Caki2 (cell line): ENCODE data around the gene PPP1R9A. TPM values are rescaled to one million over a fixed set of nuclear protein-coding genes. Genes with fewer than 3 reads are reported as not detected.
A peak's percentile ranks its signal among the peaks of the same experiment; 100 is the strongest.

Experiments used
- DNase-seq: peaks from one replicate; pipeline ENCODE4 v3.0.0-alpha.2; 2015; ENCODE audit warnings: low read depth
- in situ Hi-C: cut with HindIII; loops from 2 replicates; pipeline ENCODE4 v1.10.0; 2016; ENCODE audit warnings: low sequenced_read_pairs, low pct_unique_long_range_greater_than_20kb, mixed read lengths
- total RNA-seq: library from RNA; depleted of rRNA; stranded (reverse); fragments of >200 nt; shearing (Covaris generic); gene quantifications from 2 replicates; pipeline ENCODE4 v1.2.3, GENCODE V29; 2014; ENCODE audit warnings: low replicate concordance

PPP1R9A gene
- total RNA-seq, 1 experiment from 2014 or later = 10.8 TPM

DNA sequence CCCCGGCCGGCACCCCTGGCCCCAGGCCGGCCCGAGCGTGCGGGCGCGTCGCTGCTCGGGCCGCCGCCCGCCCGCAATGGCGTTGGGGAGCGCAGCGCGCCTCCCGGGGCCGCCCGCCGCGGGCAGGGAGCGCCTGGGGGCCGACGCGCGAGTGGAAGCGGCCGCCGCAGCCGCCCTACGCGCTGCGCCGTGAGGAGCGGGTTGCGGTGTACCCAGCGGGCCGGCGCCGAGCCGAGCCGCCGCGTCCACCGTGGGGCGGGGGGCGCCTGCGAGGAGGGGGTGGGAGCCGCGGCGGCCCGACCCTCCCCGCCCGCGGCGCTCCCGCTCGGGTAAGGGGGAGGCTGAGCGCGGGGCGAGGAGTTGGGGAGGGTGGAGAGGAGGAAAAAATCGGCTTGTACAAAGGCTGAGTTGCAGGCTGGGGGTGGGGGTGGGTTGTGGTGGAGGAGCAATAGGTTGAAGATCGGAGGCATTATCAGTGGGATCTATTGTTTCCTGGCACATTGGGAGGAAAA, 473 bp downstream of the PPP1R9A start:
- in situ Hi-C loops = no loop called here
- no peak for DNase-seq

DNA sequence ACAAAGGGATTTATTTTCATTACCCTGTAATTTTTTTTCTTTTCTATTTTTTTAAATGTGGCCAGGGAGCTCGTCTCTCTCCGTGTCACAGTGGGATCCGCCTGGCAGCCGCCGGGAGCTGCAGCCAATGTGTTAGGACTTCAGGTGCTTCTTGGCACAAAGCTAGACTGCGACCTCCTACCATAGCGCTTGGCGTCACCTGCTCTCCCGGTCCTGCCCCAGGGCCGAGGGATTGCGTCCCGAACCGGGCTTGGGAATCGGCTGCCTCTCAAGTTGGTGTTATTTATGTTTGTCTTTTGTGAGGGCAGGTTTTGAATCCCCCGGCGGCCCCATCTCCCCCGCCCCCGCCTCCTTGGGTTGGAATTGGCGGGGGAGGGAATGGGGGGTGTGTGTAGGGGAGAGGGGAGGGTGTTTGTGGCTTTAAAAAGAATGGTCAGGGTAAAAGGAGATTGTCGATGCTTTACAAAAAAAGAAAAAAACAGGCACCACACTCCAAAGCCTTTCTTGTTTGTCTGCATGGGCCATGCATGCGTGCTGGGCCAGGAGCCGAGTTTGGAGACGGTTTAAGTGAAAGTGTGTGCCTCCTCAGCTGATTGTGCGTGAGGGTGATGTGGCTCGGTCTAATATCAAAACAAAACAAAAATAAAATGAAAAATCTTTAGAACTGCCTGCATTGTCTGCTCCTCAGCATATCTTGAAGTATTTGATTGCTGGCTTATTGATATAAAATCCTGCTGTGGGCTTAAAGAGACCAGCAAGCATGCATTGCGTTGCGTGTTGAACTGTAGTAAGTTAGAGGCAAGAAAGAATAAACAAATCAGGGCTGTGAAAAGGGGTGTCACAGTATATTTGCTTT, 1.2 kb downstream of the PPP1R9A start:
- DNase-seq = peak; percentile 70
- in situ Hi-C loops = no loop called here

DNA sequence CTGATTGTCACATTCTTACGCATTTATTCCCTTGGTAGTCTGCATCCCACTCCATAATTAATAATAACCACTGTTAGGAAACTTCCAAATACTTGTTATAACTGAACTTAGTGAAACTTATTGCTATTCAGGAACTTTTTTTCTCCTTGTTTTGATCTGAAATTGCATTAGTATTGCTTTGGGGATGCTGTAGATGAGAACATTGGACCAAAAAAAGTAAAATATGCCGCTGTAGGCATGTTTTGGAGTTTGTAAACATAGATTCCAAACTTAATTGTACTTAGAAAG, 1.7 kb downstream of the PPP1R9A start:
- DNase-seq = no peak
- in situ Hi-C loops = no loop called here

DNA sequence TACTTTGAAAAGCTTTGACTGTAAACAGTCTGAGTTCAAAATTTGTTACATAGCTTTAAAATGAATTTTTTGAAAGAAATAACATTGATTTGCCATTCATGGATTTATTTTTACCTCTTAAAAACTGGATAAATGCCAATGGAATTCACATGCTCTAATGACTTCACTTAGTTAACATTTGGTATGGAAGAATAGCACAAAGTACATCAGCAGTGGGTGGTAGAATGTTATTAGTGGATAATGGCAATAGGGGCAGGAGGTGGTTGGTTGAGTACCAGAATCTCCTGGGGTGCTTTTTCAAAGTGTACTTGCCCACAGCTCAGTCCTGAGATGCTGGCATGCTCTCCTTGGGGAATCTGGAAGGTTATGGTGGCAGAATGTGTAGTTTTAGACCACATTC, 4.7 kb downstream of the PPP1R9A start:
- in situ Hi-C loops = no loop called here
- no peak for DNase-seq

DNA sequence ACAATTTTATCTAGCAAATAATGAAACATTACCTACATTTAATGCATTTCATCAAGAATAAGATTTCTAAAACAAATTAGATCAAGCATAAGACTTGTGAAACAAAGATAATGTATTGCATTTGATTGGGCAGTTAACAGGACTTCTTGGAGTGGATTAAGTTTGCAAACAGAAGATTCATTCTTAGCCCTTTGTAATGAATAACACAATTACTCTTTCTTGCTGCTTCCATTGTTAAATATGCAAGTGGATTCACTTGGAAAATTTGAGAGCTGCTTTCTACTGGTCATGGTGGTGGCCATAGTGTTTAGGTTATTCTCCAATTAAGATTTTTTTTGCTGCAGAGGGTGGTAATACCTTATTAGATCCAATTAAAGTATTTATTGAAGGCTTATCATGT, 6.0 kb downstream of the PPP1R9A start:
- DNase-seq = no peak
- in situ Hi-C loops = no loop called here

DNA sequence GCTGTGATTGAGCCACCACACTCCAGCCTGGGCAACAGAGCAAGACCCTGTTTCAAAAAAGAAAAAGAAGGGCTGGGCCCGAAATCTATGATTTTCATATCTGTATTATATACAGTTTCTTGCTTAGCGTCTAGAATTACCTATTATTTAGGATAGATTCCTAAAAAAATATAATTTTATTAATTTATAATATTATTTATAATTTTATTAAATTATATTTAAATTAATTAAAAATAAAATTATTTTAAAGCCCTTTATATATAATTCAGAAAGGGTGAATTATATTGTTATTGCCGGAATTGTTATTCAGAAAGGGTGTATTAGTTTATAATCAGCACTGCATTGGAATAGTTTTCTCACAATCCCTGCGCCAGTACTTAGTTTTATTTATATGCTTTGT, 14.5 kb downstream of the PPP1R9A start:
- no peak for DNase-seq
- in situ Hi-C loops = no loop called here

DNA sequence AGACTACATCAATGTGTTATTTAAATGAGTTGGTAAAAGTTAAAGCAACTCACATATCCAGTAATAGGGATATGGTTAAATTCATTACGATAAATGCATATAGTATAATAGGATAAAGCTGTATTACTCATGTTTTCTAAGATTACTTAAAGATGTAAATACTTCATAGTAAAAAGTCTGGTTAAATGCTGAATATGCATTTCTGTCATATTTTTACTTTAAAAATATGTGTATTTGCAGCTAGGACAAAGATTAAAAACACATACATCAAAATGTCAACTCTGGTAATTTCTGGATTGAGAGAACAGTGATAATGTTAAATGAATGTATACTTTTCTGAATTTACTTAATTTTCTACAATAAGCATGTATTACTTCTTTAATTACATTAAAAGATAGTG, 15.1 kb downstream of the PPP1R9A start:
- DNase-seq = no peak
- in situ Hi-C loops = no loop called here

DNA sequence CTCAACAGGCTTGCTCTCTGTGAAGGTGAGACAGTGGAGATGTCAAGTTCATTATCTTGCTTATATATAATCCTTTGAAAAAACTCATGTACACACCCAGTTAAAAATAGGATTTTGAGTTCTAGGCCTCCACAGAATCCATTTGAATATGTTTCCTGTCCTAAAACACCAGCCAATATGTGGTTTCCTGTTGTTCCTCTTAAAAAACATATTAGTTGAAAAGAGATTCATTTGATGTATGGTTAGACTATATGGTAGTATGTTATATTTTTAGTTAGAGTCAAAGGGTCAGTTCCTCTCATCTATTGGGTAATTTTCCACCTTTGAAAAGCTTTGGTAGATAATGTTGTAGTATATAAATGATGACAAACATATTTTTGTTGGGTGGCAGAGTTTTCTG, 16.0 kb downstream of the PPP1R9A start:
- in situ Hi-C loops = no loop called here

DNA sequence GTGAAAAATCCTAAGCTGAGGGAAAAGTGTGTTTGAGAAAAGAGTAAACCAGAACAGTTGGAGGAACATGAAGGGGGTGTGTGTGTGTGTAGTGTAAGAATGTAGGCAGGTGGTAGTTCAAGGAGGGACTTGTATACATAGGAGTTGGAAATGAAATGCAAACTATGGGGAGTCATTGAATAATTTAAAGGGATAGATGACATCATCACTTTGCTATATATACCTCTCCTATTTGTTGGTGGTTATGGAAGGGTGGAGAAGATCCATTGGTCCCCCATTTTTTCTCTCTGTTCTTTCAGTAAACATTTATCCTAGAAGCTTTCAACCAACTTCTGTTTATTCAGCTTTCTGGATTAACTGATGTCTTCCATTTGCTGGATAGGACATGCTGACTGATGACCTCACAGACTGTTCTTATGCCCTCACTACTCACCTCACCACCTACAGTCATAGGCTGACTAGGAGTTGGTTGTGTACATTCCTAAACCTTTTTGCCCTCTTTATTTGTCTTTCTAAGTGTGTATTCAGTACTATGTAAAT, 20.8 kb downstream of the PPP1R9A start:
- in situ Hi-C loops = no loop called here

More for the DNA sequence above, 16.0 kb downstream of the PPP1R9A start:
- no peak for DNase-seq

DNA sequence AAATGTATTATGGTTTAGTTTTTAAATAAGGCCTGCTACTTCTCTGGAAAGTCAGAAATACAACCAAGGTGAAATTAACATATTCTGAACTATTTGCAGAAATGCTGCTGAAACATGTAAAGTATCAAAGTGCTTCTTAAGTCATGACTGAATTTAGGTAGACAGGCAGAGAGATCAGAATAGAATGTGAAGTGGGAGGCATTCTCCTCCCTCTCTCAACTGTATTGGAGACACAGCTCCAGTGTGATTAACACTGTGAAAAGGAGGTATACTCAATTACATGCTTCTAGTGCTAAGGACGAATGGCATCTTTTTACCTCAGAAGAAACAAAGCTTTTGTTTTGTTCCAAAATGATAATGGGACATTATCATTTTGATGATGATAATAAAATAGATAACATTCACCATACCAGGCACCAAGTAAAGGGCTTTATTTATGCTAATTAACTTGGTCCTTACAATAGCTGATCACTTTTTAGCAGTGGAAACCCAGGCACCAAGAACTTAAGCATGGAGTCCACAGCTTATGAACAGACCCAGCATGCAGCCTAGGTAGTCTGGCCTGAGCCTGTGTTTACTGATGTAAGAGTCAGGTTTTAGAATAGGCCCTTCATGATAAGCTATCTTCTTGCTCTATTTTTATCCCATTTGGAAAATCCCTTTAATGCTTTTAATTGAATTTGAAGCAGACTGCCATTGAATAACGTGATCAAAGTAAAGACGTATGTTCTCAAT, 26.0 kb downstream of the PPP1R9A start:
- no peak for DNase-seq
- in situ Hi-C loops = no loop called here

More for the DNA sequence above, 20.8 kb downstream of the PPP1R9A start:
- no peak for DNase-seq

DNA sequence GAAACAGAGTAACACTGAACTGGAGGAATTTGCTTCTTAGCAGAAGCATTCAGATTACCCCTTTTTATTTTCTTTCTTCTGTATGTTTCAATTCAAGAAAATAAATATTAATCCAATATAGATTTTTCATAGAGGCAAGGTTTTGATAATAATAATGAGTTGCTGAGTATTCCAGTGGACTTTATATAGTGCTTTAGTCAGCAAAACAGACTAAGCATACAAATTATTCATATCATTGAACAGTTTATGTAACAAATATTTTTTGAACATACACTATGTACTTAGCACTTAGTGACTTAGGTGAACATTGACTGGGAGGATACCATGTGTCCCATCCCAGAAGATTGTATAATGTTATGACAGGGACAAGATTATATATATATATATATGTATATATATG, 32.0 kb downstream of the PPP1R9A start:
- DNase-seq = no peak
- in situ Hi-C loops = no loop called here

DNA sequence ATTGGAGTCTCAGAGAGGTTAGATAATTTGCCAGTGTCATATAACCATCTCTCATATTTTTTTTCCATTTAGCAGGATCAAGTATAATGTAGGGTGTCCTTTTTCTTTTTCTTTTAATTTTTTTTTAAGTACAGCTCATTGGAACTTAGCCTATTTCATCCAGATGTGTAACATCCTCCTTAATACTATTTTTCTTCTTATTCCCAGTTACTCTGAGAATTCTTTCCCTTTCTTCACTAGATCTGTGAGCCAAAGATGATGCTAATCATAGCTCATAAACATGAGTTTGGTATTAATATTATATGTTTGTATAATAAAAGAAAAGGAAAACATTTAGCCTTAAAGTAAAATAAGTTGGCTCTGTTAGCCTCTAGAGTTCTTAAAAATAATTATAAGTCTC, 32.8 kb downstream of the PPP1R9A start:
- no peak for DNase-seq
- in situ Hi-C loops = no loop called here

DNA sequence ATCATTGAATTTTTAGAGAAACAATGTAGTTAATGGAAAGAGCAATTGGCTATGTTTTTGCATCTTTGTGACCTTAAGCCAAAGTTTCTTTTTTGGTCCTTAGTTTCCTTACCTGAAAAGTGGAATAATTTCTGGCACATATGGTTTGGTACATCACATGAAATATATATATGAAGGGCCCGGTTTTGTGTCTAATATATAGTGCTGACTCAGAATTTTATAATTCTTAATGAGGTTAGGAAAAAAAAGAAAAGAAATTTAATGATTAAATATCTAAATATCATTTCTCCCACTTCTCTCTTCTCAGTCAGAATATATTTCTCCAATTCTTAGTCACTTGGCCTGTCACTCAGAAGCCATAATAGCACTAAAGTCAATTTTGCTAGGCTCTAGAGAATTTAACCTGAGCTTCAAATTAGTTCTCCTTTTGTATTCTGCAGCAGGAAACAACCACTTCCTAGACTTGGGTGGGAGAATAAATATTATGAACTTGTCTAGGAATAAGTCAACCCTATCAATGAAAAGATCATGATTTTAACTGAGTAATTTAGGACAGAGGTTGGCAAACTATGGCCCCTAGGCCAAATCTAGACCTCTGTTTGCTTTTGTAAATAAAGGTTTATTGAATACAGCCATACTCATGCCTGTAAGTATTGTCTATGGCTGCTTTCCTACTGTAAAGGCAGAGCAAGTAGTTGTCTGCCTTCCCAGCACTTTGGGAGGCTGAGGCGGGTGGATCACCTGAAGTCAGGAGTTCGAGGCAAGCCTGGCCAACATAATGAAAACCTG, 34.6 kb downstream of the PPP1R9A start:
- no peak for DNase-seq
- in situ Hi-C loops = no loop called here

DNA sequence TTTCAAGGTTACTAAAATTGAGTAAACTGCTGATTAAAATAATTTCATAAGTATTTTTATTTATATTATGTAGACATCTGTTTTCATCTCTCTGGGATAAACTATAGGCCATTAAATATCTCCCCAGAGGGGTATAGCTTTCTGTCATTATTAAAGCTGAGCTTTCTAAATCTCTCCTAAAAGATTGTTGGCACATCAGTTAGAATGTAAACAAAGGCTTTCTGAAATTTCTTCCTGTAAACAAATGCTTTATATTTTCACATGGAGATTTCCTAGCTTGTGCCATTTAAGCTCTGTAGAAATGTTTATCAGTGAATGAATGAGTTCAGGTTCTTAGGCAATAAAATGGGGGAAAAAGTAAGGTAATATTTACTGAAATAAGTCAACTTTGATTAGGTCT, 35.7 kb downstream of the PPP1R9A start:
- in situ Hi-C loops = no loop called here
- DNase-seq = no peak

DNA sequence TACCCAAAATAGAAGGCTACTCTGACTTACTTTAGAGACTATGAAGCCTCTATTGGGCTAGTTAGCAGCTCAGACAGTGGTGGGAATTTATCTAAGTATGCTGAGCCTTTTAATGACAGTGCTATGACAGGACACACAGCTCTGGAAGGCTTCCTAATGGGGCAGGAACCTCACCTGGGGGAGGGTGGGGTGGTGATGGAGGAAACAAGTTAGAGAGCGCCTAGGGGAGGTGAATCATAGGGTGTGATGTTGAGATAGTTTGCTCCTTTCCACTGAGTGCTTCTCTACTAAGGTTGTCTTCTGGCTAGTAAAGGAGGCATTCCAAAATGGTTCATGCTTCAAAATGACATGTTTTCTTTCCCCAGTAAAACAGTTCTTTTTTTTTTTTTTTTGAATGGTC, 42.1 kb downstream of the PPP1R9A start:
- DNase-seq = peak; percentile 23
- in situ Hi-C loops = no loop called here

DNA sequence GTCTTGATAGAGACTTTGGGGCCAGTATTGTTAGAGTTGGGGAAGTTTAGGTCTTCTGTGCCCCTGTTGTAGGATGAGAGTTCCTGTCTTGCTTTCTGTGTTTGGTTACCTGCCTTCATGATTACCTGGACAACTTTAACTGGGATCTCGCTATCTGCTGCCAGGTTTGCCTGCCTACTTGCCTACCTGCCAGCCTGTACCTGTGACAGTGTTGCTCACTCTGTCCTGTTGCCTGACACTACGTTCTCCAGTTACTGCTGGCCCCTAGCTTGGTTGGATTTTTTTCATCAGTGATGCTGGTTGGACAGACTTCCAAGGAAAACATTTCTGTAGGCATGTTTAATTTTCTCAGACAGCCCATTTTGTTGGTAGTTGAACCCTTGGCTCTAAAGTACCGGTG, 48.4 kb downstream of the PPP1R9A start:
- no peak for DNase-seq
- in situ Hi-C loops = no loop called here

DNA sequence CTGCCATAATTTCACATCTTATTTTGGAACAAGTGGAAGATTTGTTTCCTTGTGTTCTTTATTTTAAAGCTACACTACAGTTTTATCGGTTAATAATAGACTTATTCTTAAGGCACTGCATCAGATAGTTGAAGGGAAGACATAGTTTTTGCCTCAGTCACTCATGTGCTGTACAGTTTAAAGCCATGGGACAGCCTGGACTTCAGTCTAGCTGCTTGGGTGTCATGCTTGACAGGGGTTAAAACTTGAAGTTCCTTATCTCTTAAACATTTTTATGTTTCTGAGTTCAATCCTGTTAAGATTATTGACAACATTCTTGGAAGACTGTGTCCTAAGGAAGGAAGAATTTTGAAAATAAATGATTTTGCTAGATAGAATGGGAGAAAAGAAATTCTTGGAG, 49.7 kb downstream of the PPP1R9A start:
- no peak for DNase-seq
- in situ Hi-C loops = no loop called here

DNA sequence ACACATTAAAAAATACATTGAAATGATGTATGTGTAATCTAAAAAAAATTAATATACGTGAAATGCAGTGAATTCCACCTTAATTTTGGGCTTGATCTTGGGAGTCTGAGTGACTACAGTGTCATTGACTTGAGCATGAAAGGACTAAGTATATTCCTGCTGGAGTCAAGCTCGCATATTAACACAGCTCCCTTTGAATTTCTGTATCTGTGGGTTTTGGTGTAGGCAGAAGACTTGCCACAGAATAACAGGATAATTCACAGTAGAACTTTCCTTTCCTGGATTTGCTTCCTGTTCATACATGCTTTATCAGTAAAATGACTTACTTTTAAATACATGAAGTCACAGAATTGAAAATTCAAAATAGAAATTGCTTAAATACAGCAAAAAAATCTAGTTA, 55.3 kb downstream of the PPP1R9A start:
- DNase-seq = no peak
- in situ Hi-C loops = no loop called here
